ENCODE measurements around the gene CPM.

- TF ChIP-seq CTCF (conservative IDR thresholded peaks at IDR 0.05) (no peak), ZFX (IDR thresholded peaks at IDR 0.05) (no peak)
Observed at GRCh38 chr12:68943848-68944247, 10.9 kb upstream of the CPM start.
